Heart right ventricle (tissue), 16 donors: ENCODE results near the gene HCN4. TPM values are rescaled to one million over a fixed set of nuclear protein-coding genes. Genes with fewer than 3 reads are reported as not detected.

ENCODE experiments used
- ATAC-seq, 8 donors: fragments of 200-7000 bp; cut with Tn5 transposase; one replicate each; pipeline ENCODE4 v1.9.1; 2020; ENCODE audit warnings: mild to moderate bottlenecking in 8 of 8, moderate library complexity in 8 of 8, moderate number of reproducible peaks in 1 of 8
- DNase-seq, 2 donors: peaks; one replicate each; pipeline ENCODE4 v3.0.0-alpha.2; 2020
- H3K27ac ChIP-seq, 10 donors: fragments of 200-600 bp; sonication (generic) in 2 of 10; one replicate each; pipeline versions ENCODE4 v1.5.0 to v1.8.0; 2020 to 2022; ENCODE audit warnings: mild to moderate bottlenecking in 3 of 10
- H3K27me3 ChIP-seq, 7 donors: fragments of 200-600 bp; one replicate each; pipeline ENCODE4 v1.8.0; 2021 to 2022; ENCODE audit warnings: mild to moderate bottlenecking in 2 of 7
- H3K36me3 ChIP-seq, 9 donors: fragments of 200-600 bp; sonication (generic) in 1 of 9; one replicate each; pipeline versions ENCODE4 v1.5.0 to v1.8.0; 2020 to 2022; ENCODE audit warnings: mild to moderate bottlenecking in 2 of 9
- H3K4me1 ChIP-seq, 9 donors: fragments of 200-600 bp; sonication (generic) in 1 of 9; one replicate each; pipeline versions ENCODE4 v1.5.0 to v1.8.0; 2020 to 2022; ENCODE audit warnings: mild to moderate bottlenecking in 4 of 9
- H3K4me3 ChIP-seq, 10 donors: fragments of 200-600 bp; sonication (generic) in 2 of 10; one replicate each; pipeline versions ENCODE4 v1.5.0 to v1.8.0; 2020 to 2022; ENCODE audit warnings: mild to moderate bottlenecking in 7 of 10, moderate library complexity in 2 of 10
- H3K9me3 ChIP-seq, 11 donors: fragments of 200-600 bp in 10 of 11; sonication (generic) in 2 of 11; one replicate each; pipeline versions ENCODE4 v1.5.0 to v1.8.0; 2013 to 2022; ENCODE audit warnings: mild to moderate bottlenecking in 2 of 11, control low read depth in 1 of 11, moderate library complexity in 1 of 11
- WGBS, 2 donors: extraction: QIAGEN DNeasy Blood & Tissue Kit; methylation state at CpG; one replicate each; pipeline ENCODE4 v1.1.7; 2013; ENCODE audit warnings: inconsistent platforms in 1 of 2; 5-methylcytosine and 5-hydroxymethylcytosine counted together
- intact Hi-C, 10 donors: fragments of 100-400 bp; cut with DNase I; formaldehyde crosslinking; loops; one replicate each; pipeline versions ENCODE4 v1.11.1 to v1.14.2; 2022
- polyA plus RNA-seq, 2 donors: library from polyadenylated mRNA; stranded (reverse); fragments of 200-250 nt; gene quantifications; one replicate each; pipeline ENCODE4 v1.2.3, GENCODE V29; 2013
- total RNA-seq, 10 donors: library from RNA; stranded (reverse); fragmentation: NEBNext Ultra II Directional in 3 of 10; extraction: Animal tissue kit (Norgen Biotek cat#: 25700) in 3 of 10; gene quantifications; one replicate each; pipeline versions ENCODE4 v1.2.1 to v1.2.4, GENCODE V29; 2021 to 2023
- TF ChIP-seq, protein P1 (sequence below), 9 donors: fragments of 200-600 bp; sonication (generic) in 2 of 9; IDR thresholded peaks; one replicate each; pipeline versions ENCODE4 v1.5.0 to v1.8.0; 2021 to 2022; ENCODE audit warnings: antibody characterized with exemption in 9 of 9, mild to moderate bottlenecking in 5 of 9, moderate library complexity in 1 of 9
- donor health status: Arrhythmogenic right ventricular cardiomyopathy.
- donor health status: ischemic (EF 13 %, LVEDD 7.1; RV severe dilation, severe dysfunction).
- donor health status: healthy with polysubstance abuse.
- donor health status: DM: no; HTN: yes; CAD: no.
- donor health status: DM: no; HTN: no; CAD: no.
- donor health status: ischemic (EF 25% LVEDD 6.9; RV normal size, moderate dysfunction).
- donor health status: ischemic (EF 25% LVEDD 5.7; RV mildly dilated, moderate dysfunction).
- donor health status: healthy.
- donor health status: DM: yes; HTN: yes; CAD: no.
- donor health status: Ischemic cardiomyopathy.
- donor health status: ischemic (EF 35%, LVEDD 5.7; RV mildly dilated, moderate dysfunction).
- donor health status: nonischemic (EF 11% LVEDD 7.7; RV severe dilation, severe dysfunction).
- donor health status: DM: yes; HTN: yes; CAD: no.
- donor health status: PGD.
- donor health status: ischemic (EF 29% LVEDD 5.4; RV normal size, mild dysfunction).
- donor health status: nonischemic (EF 23%, LVEDD 6.1; RV moderate dilation, normal function).

HCN4 gene
- total and polyA plus RNA-seq, 12 donors, result 2.2 to 24.9 (median 6.8) TPM

DNA sequence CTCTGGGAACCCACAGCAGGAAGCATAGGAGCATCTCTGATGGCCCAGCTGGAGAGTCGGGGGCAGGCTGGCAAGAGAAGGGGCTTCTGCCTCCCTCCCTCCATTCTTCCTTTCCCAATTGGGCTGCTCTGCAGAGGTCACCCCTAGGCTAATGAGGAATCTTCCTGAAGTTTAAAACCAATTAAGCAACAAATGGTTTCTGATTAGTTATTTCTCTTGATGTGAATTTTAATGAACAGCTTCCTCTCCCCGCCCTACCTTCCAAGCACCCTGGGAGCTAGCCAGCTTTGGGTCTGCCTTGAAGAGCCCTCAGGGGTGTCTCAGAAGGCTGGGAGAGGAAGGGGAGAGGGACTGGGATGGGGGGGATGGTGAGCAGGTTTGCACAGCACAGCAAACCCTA, 24.6 kb upstream of the HCN4 start:
- intact Hi-C loops, result loop anchor here in 2 of 10 donors (5.0 kb wide), 1 partner anchor 124 kb away; no protein-coding TSS in a partner anchor
- TF ChIP-seq, protein P1, sequence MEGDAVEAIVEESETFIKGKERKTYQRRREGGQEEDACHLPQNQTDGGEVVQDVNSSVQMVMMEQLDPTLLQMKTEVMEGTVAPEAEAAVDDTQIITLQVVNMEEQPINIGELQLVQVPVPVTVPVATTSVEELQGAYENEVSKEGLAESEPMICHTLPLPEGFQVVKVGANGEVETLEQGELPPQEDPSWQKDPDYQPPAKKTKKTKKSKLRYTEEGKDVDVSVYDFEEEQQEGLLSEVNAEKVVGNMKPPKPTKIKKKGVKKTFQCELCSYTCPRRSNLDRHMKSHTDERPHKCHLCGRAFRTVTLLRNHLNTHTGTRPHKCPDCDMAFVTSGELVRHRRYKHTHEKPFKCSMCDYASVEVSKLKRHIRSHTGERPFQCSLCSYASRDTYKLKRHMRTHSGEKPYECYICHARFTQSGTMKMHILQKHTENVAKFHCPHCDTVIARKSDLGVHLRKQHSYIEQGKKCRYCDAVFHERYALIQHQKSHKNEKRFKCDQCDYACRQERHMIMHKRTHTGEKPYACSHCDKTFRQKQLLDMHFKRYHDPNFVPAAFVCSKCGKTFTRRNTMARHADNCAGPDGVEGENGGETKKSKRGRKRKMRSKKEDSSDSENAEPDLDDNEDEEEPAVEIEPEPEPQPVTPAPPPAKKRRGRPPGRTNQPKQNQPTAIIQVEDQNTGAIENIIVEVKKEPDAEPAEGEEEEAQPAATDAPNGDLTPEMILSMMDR (IDR thresholded peaks at IDR 0.05), result no peak
- H3K27ac ChIP-seq, result no peak overlapping the region
- no peak overlapping the region for H3K4me3 ChIP-seq
- no peaks in the 10 kb centered on the region for H3K9me3 ChIP-seq
- 53 to 84% methylated on average over 2 of the region's 2 CpGs for WGBS, 2 donors
- peaks cover 0 to 53% (median 18%) of the 10 kb centered on the region in 9 donors for H3K4me1 ChIP-seq
- H3K36me3 ChIP-seq, result no peaks in the 10 kb centered on the region
- DNase-seq, result no peak
- ATAC-seq, result no peak
- peaks cover 0 to 8% (median 0%) of the 10 kb centered on the region in 7 donors for H3K27me3 ChIP-seq

DNA sequence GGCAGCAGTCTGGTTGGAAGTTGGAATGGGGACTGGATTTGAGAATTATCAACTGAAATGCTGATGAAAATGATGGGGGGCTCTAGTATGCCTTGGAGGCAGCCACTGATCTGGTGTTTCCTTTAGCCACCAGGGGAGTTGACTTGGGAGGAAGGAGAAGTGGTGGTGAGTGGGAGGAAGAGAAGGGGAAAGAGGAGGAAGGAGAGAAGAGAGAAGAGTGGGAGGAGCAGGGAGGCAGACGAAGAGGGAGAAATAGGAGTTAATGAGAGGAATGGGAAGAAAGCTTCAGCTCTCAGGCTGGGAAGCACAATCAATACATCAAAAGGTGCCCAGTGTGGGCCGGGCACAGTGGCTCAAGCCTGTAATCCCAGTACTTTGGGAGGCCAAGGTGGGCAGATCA, 23.3 kb upstream of the HCN4 start:
- no peak overlapping the region for H3K27ac ChIP-seq
- TF ChIP-seq, protein P1 (IDR thresholded peaks at IDR 0.05), result no peak
- H3K9me3 ChIP-seq, result no peaks in the 10 kb centered on the region
- peaks cover 0 to 13% (median 0%) of the 10 kb centered on the region in 7 donors for H3K27me3 ChIP-seq
- no peak for ATAC-seq
- 65 to 81% methylated on average over 2 of the region's 2 CpGs for WGBS, 2 donors
- no peak for DNase-seq
- intact Hi-C loops, result loop anchor here in 2 of 10 donors (5.0 kb wide), 1 partner anchor 125 kb away; no protein-coding TSS in a partner anchor
- no peak overlapping the region for H3K4me3 ChIP-seq
- no peaks in the 10 kb centered on the region for H3K36me3 ChIP-seq
- H3K4me1 ChIP-seq, result peaks cover 0 to 52% (median 21%) of the 10 kb centered on the region in 9 donors

DNA sequence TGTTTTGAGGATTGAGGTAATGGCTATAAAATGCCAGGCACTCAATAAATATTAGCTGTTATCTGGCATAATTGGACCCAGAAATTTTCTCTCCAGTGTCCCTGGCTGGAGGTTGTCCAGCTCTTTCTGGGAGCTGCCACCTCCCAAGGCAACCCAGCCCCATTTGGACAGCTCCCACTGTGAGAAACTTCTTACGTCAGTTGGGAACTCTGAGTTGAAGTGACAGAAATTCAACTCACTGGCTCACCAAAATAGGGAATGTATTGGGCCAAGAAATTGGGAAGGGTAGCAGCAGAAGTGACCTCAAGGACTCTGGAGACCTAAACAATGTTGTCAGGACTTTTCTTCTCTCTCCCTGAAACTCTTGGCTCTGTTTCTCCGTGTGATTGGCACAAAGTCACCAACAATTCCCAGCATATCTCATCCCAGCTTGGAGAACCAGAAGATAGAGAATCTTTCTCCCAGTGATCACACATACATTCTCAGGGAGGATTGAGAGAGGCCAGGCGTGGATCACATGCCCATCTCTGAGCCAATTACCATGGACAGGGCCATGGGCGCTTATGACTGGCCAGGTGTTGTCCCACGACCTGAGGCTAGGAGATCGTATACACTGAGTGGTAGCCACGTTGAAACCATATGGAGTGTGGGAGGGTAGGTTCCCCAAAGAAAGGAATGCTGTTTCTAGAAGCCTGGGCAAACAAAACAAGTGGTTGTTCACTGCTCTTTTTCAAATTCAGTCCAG, 22.5 kb upstream of the HCN4 start:
- Histone ChIP-seq H3K4me3 (no peak overlapping the region), H3K27ac (no peak overlapping the region), H3K4me1 (peaks cover 0 to 48% (median 21%) of the 10 kb centered on the region in 9 donors), H3K36me3 (no peaks in the 10 kb centered on the region), H3K27me3 (peaks cover 0 to 15% (median 0%) of the 10 kb centered on the region in 7 donors), H3K9me3 (no peaks in the 10 kb centered on the region)
- WGBS, 2 donors, result 58 to 73% methylated on average over 7 of the region's 7 CpGs
- TF ChIP-seq, protein P1 (IDR thresholded peaks at IDR 0.05), result no peak
- ATAC-seq (no peak), DNase-seq (no peak)
- intact Hi-C loops, result loop anchor here in 2 of 10 donors (5.0 kb wide), 1 partner anchor 126 kb away; no protein-coding TSS in a partner anchor

DNA sequence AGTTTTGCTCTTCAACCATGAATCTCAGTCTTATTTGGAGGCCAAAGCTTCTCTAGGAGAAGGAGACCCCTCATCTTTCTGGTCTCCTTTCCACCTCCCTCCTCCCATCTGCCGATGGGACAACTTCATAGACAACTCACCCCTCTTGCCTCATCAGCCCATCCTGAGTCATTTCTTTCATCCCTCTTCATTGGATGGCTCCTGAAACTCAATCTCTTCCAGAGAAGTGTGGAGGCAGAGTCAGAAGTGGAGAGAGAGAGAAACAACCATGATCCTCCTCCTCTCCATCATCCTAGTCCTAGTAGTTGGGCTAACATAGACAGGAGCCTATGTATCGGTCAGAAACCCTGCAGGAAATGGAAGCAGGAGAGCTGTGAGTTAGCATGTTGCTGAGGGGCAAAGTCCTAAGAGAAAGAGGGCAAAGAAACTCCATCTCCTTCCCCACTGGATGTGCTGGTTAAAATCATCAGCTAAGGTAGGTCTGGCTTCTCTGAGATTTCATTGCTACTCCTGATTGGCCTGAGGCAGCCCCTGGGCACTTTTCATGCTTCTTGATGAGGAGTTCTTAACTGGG, 21.3 kb upstream of the HCN4 start:
- TF ChIP-seq, protein P1 (IDR thresholded peaks at IDR 0.05), result no peak
- peaks cover 0 to 25% (median 3%) of the 10 kb centered on the region in 7 donors for H3K27me3 ChIP-seq
- no peak for DNase-seq
- no peak overlapping the region for H3K4me3 ChIP-seq
- no peaks in the 10 kb centered on the region for H3K9me3 ChIP-seq
- ATAC-seq, result no peak
- intact Hi-C loops, result loop anchor here in 3 of 10 donors (5.0 to 10.0 kb wide), 2 partner anchors 125 to 127 kb away; no protein-coding TSS in a partner anchor
- H3K27ac ChIP-seq, result peak overlapping the region in 1 of 10 donors; percentile 56
- WGBS, 2 donors, result 74 to 76% methylated on average over 2 of the region's 2 CpGs
- peaks cover 0 to 40% (median 21%) of the 10 kb centered on the region in 9 donors for H3K4me1 ChIP-seq
- H3K36me3 ChIP-seq, result no peaks in the 10 kb centered on the region
